H1 (cell line): Measurements from ENCODE around the gene ALS2CL. TPM values are rescaled to one million over a fixed set of nuclear protein-coding genes. Genes with fewer than 3 reads are reported as not detected.
A peak's percentile ranks its signal among the peaks of the same experiment; 100 is the strongest.

Source experiments
- CTCF ChIA-PET: fragments of 300-600 bp; sonication (Branson Sonifier 250); formaldehyde crosslinking; loops from one replicate; lab custom pipeline; 2021; ENCODE audit not compliant: partially characterized antibody; lab: Charles Lee
- POLR2A ChIA-PET: fragments of 300-600 bp; sonication (Branson Sonifier 250); formaldehyde crosslinking; loops from one replicate; lab custom pipeline; 2021; ENCODE audit warnings: inconsistent platforms; ENCODE audit not compliant: partially characterized antibody; lab: Charles Lee
- DNase-seq, 2 experiments: peaks; one replicate each; pipeline versions ENCODE4 v3.0.0 to v3.0.0-alpha.2; 2010 to 2022; ENCODE audit warnings: low spot score in 2 of 2, low read depth in 1 of 2, mixed read lengths in 1 of 2
- FAIRE-seq: peaks from 2 replicates; lab custom pipeline; 2011; peaks lifted over from hg19 to GRCh38; lab: Jason Lieb, UNC
- H2AFZ ChIP-seq: 2 replicates; pipeline ENCODE4 v1.8.1; 2012; ENCODE audit warnings: low read length, inconsistent platforms
- H2AK5ac ChIP-seq: 2 replicates; pipeline ENCODE4 v1.6.1; 2013; ENCODE audit warnings: low read depth, low read length
- H2BK120ac ChIP-seq: replicated peaks from 2 replicates; pipeline ENCODE3; 2013; ENCODE audit warnings: low read depth, low read length, inconsistent platforms
- H2BK12ac ChIP-seq: 2 replicates; pipeline ENCODE4 v1.6.1; 2013; ENCODE audit warnings: low read depth, low read length
- H2BK15ac ChIP-seq: 2 replicates; pipeline ENCODE4 v1.6.1; 2013; ENCODE audit warnings: low read length
- H2BK20ac ChIP-seq: 2 replicates; pipeline ENCODE4 v1.6.1; 2013; ENCODE audit warnings: low read length
- H2BK5ac ChIP-seq: 2 replicates; pipeline ENCODE4 v1.6.1; 2013; ENCODE audit warnings: low read depth, low read length
- H3K14ac ChIP-seq: 2 replicates; pipeline ENCODE4 v1.6.1; 2013; ENCODE audit warnings: inconsistent platforms; ENCODE audit not compliant: insufficient read length
- H3K18ac ChIP-seq: 2 replicates; pipeline ENCODE4 v1.6.1; 2013; ENCODE audit warnings: low read length; ENCODE audit errors: extremely low read depth
- H3K23ac ChIP-seq: 2 replicates; pipeline ENCODE4 v1.6.1; 2013; ENCODE audit warnings: inconsistent platforms; ENCODE audit not compliant: insufficient read length
- H3K23me2 ChIP-seq: 2 replicates; pipeline ENCODE4 v1.6.1; 2013; ENCODE audit warnings: low read depth, low read length
- H3K27ac ChIP-seq: 2 replicates; pipeline ENCODE4 v1.6.1; 2011; ENCODE audit warnings: low read depth, low read length, inconsistent platforms
- H3K27me3 ChIP-seq, 4 experiments: replicated peaks in 1 of 4; 1 replicate in 1 of 4; 2 replicates in 3 of 4; pipeline versions ENCODE4 v1.6.1 to v1.8.1; 2011 to 2013; ENCODE audit warnings: low read length in 3 of 4, mild to moderate bottlenecking in 3 of 4, inconsistent platforms in 2 of 4, mixed read lengths in 2 of 4, moderate library complexity in 1 of 4; ENCODE audit not compliant: control insufficient read depth in 3 of 4, insufficient read depth in 3 of 4; ENCODE audit errors: extremely low read depth in 1 of 4
- H3K36me3 ChIP-seq, 4 experiments: 2 replicates each; pipeline versions ENCODE4 v1.6.1 to v1.8.1; 2011 to 2013; ENCODE audit warnings: mild to moderate bottlenecking in 4 of 4, low read length in 3 of 4, moderate library complexity in 2 of 4, control low read depth in 1 of 4, inconsistent platforms in 1 of 4; ENCODE audit not compliant: insufficient read depth in 4 of 4, control insufficient read depth in 2 of 4
- H3K4ac ChIP-seq: replicated peaks from 2 replicates; pipeline ENCODE3; 2013; ENCODE audit warnings: low read length, low read depth, mixed read lengths, inconsistent platforms; ENCODE audit not compliant: insufficient read length
- H3K4me1 ChIP-seq, 4 experiments: replicated peaks in 1 of 4; 1 replicate in 1 of 4; 2 replicates in 3 of 4; pipeline versions ENCODE4 v1.6.1 to v1.8.1; 2011 to 2013; ENCODE audit warnings: low read length in 3 of 4, inconsistent platforms in 2 of 4, mixed read lengths in 1 of 4; ENCODE audit not compliant: insufficient read depth in 4 of 4, control insufficient read depth in 3 of 4
- H3K4me2 ChIP-seq, 2 experiments: 2 replicates each; pipeline versions ENCODE4 v1.6.1 to v1.8.1; 2011 to 2013; ENCODE audit warnings: low read depth in 2 of 2, low read length in 2 of 2, control low read depth in 1 of 2, inconsistent platforms in 1 of 2, mild to moderate bottlenecking in 1 of 2; ENCODE audit not compliant: insufficient read depth in 1 of 2
- H3K4me3 ChIP-seq, 4 experiments: fragments of 200-600, 300-600 bp in 1 of 4; sonication (generic), shearing (Covaris generic), sonication (Bioruptor Twin) in 1 of 4; 2 replicates each; pipeline versions ENCODE4 v1.5.1 to v1.8.1; 2011 to 2016; ENCODE audit warnings: low read length in 4 of 4, low read depth in 3 of 4, control low read depth in 2 of 4, inconsistent platforms in 2 of 4, mild to moderate bottlenecking in 2 of 4, mixed read lengths in 1 of 4, moderate library complexity in 1 of 4; ENCODE audit not compliant: insufficient read depth in 2 of 4; ENCODE audit errors: extremely low read depth in 1 of 4
- H3K56ac ChIP-seq: replicated peaks from 2 replicates; pipeline ENCODE3; 2013; ENCODE audit warnings: low read depth, mild to moderate bottlenecking, mixed read lengths, low read length, inconsistent platforms; ENCODE audit not compliant: insufficient read length
- H3K79me1 ChIP-seq: 2 replicates; pipeline ENCODE4 v1.6.1; 2013; ENCODE audit warnings: low read depth, low read length, control low read depth
- H3K79me2 ChIP-seq, 2 experiments: 2 replicates each; pipeline versions ENCODE4 v1.6.1 to v1.8.1; 2012 to 2013; ENCODE audit warnings: low read length in 2 of 2, mild to moderate bottlenecking in 2 of 2, inconsistent platforms in 1 of 2; ENCODE audit not compliant: insufficient read depth in 2 of 2, control insufficient read depth in 1 of 2
- H3K9ac ChIP-seq, 4 experiments: replicated peaks in 1 of 4; 1 replicate in 1 of 4; 2 replicates in 3 of 4; pipeline versions ENCODE4 v1.6.1 to v1.8.1; 2011 to 2013; ENCODE audit warnings: low read depth in 3 of 4, low read length in 3 of 4, control low read depth in 2 of 4, mild to moderate bottlenecking in 2 of 4, moderate library complexity in 2 of 4, inconsistent platforms in 1 of 4; ENCODE audit errors: extremely low read depth in 1 of 4
- H3K9me3 ChIP-seq, 2 experiments: 2 replicates each; pipeline versions ENCODE4 v1.6.1 to v1.8.1; 2012 to 2013; ENCODE audit warnings: mild to moderate bottlenecking in 2 of 2, moderate library complexity in 2 of 2, control low read depth in 1 of 2, inconsistent platforms in 1 of 2, low read depth in 1 of 2, low read length in 1 of 2, mixed read lengths in 1 of 2; ENCODE audit not compliant: insufficient read depth in 2 of 2
- H4K20me1 ChIP-seq, 2 experiments: replicated peaks in 1 of 2; 2 replicates each; pipeline versions ENCODE3 to v1.8.1; 2011 to 2013; ENCODE audit warnings: inconsistent platforms in 2 of 2, low read length in 2 of 2, mild to moderate bottlenecking in 1 of 2; ENCODE audit not compliant: insufficient read depth in 2 of 2, control insufficient read depth in 1 of 2
- H4K5ac ChIP-seq: 2 replicates; pipeline ENCODE4 v1.6.1; 2013; ENCODE audit warnings: low read length, low read depth, mixed read lengths, inconsistent platforms; ENCODE audit not compliant: insufficient read length
- H4K8ac ChIP-seq: 2 replicates; pipeline ENCODE4 v1.8.0; 2013; ENCODE audit warnings: mild to moderate bottlenecking, moderate library complexity, low read length, inconsistent platforms; ENCODE audit not compliant: insufficient read depth; ENCODE audit errors: extremely low read depth
- H4K91ac ChIP-seq: replicated peaks from 2 replicates; pipeline ENCODE3; 2013; ENCODE audit warnings: low read length, mixed read lengths, inconsistent platforms; ENCODE audit not compliant: insufficient read length
- BRCA1 ChIP-seq: IDR thresholded peaks from 2 replicates; pipeline ENCODE4 v1.6.1; 2012; ENCODE audit warnings: low read depth, low read length, improper control_type of control experiment
- CREB1 ChIP-seq: IDR thresholded peaks from 2 replicates; pipeline ENCODE4 v1.6.1; 2012; ENCODE audit warnings: inconsistent platforms
- EP300 ChIP-seq, 2 experiments: IDR thresholded peaks; 1 replicate in 1 of 2; 2 replicates in 1 of 2; pipeline ENCODE4 v1.6.1; 2011 to 2012; ENCODE audit warnings: low read depth in 2 of 2, low read length in 2 of 2, mild to moderate bottlenecking in 2 of 2, borderline replicate concordance in 1 of 2, inconsistent platforms in 1 of 2, moderate library complexity in 1 of 2
- EZH2 ChIP-seq: fragments of 200-600 bp; sonication (generic); IDR thresholded peaks from 2 replicates; pipeline ENCODE4 v1.7.1; 2012; ENCODE audit warnings: low read depth, mild to moderate bottlenecking, moderate library complexity, low read length, inconsistent platforms; ENCODE audit not compliant: severe bottlenecking
- SIRT6 ChIP-seq: IDR thresholded peaks from one replicate; pipeline ENCODE4 v1.7.1; 2012; ENCODE audit warnings: low read length, inconsistent platforms
- SUZ12 ChIP-seq: fragments of 200-600 bp; sonication (generic); IDR thresholded peaks from 2 replicates; pipeline ENCODE4 v1.6.1; 2012; ENCODE audit warnings: mild to moderate bottlenecking, inconsistent platforms, low read length, moderate library complexity, mixed read lengths
- WGBS, 2 experiments: shearing (Covaris generic) in 1 of 2; methylation state at CpG; one replicate each; pipeline versions ENCODE4 v1.1.6 to v1.1.7; 2013 to 2015; ENCODE audit warnings: low lambda C conversion rate in 2 of 2, mixed read lengths in 2 of 2, inconsistent platforms in 1 of 2, low coverage in 1 of 2, missing lambda C conversion rate in 1 of 2; ENCODE audit not compliant: insufficient replicate concordance in 2 of 2, insufficient coverage in 1 of 2, insufficient read length in 1 of 2; ENCODE audit errors: extremely low coverage in 1 of 2, missing lambda C conversion rate in 1 of 2; 5-methylcytosine and 5-hydroxymethylcytosine counted together
- polyA plus RNA-seq, 7 experiments: library from polyadenylated mRNA; depleted of rRNA in 3 of 7; stranded (reverse) in 5 of 7; unstranded in 2 of 7; fragments of >200 nt in 5 of 7; fragments of 200-250 nt in 2 of 7; gene quantifications; 1 replicate in 5 of 7; 2 replicates in 1 of 7; 4 replicates in 1 of 7; pipeline versions ENCODE4 v1.2.1 to v1.2.3, GENCODE V29; 2011 to 2013; ENCODE audit warnings: missing spikeins in 2 of 7, mixed read lengths in 2 of 7
- total RNA-seq: library from RNA; stranded (reverse); fragmentation: NEBNext Ultra II Directional; extraction: Animal tissue kit (Norgen Biotek cat#: 25700); gene quantifications from 2 replicates; pipeline ENCODE4 v1.2.1, GENCODE V29; 2021

ALS2CL gene
- total and polyA plus RNA-seq, 2 of the 8 experiments (the other 6 are each of a cell fraction or from before 2014, with no cell fraction given) = 4.8 to 5.4 TPM

DNA sequence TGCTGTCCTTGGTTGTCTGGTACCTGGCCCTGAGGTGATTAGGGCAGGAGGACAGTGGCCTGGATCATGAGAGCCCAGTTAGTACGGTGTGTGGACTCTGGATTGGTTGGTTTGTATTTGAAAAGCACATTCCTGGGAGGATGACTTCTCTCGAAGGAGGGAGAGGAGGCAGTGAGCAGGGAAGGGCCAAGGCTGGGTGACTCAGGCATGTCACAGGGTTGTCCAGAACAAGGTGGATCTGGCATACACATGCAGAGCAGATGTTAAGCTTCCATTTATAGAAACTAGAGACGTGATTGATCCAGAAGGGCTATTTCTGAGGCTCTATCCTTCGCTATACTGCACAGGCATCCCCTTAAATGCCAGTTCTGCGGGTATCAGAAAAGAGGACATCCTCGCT, 46.8 kb downstream of the ALS2CL start:
- DNase-seq (peak in 1 of 2 experiments; percentile 37), FAIRE-seq (no peak)
- no peak overlapping the region for H2BK20ac ChIP-seq
- peaks cover 0 to under 1% of the 10 kb centered on the region in 2 experiments; a peak in 1 of 4 replicates for H3K9me3 ChIP-seq
- H3K9ac ChIP-seq = no peak overlapping the region
- no peak overlapping the region for H3K23ac ChIP-seq
- H2AFZ ChIP-seq = no peak overlapping the region
- no peak overlapping the region for H2BK15ac ChIP-seq
- H3K79me2 ChIP-seq = no peaks in the 10 kb centered on the region
- no peak overlapping the region for H4K91ac ChIP-seq
- no peaks in the 10 kb centered on the region for H3K27me3 ChIP-seq
- no peaks in the 10 kb centered on the region for H3K4me1 ChIP-seq
- 0 out of 2 replicates have a peak overlapping the region, but pooled peaks have one; percentile 3 for H2BK5ac ChIP-seq
- TF ChIP-seq EZH2 = no peak
- TF ChIP-seq CREB1 = no peak
- no peak for TF ChIP-seq SUZ12
- TF ChIP-seq EP300 (IDR thresholded peaks at IDR 0.05; ENCODE audit: borderline replicate concordance in 1 of 2, low read depth in 2 of 2, low read length in 2 of 2) = no peak
- TF ChIP-seq SIRT6 = no peak
- TF ChIP-seq BRCA1 = no peak
- H2AK5ac ChIP-seq = no peak overlapping the region
- ChIA-PET POLR2A (no interaction called here), CTCF (interaction anchor here (1.7 kb wide), 1 partner anchor 16 kb away, joined by 7 read pairs; no protein-coding TSS in a partner anchor)
- H2BK12ac ChIP-seq = no peak overlapping the region
- H3K79me1 ChIP-seq = no peaks in the 10 kb centered on the region
- H3K4me3 ChIP-seq = no peak overlapping the region
- no peaks in the 10 kb centered on the region for H4K20me1 ChIP-seq
- no peak overlapping the region for H3K56ac ChIP-seq
- no peak overlapping the region for H4K5ac ChIP-seq
- H3K36me3 ChIP-seq = no peaks in the 10 kb centered on the region; a peak in 1 of 8 replicates
- no peak overlapping the region for H3K27ac ChIP-seq
- no peak overlapping the region for H3K18ac ChIP-seq
- 65% methylated on average over 6 of the region's 6 CpGs; no CpG with 5 or more reads in 1 of the 2 experiments for WGBS, 2 experiments
- H3K4me2 ChIP-seq = no peak overlapping the region
- H3K14ac ChIP-seq = no peak overlapping the region
- no peak overlapping the region for H3K4ac ChIP-seq
- H3K23me2 ChIP-seq = no peaks in the 10 kb centered on the region
- no peak overlapping the region for H2BK120ac ChIP-seq
- no peak overlapping the region for H4K8ac ChIP-seq
